ENCODE results near the gene PRMT5.
"Not testable (repeated sequence)": the region's sequence is repeated elsewhere in the genome, so short reads cannot be mapped to it uniquely, and the experiment has no call there.

The PRMT5 gene

GRCh38 chr14:22962061-22962676 is 33.0 kb upstream of the PRMT5 start:
- H3K23ac ChIP-seq (ENCODE audit: low read depth, low read length, poor library complexity), result no peak overlapping the region
- H3K27me3 ChIP-seq (ENCODE audit: control insufficient read depth in 3 of 3, insufficient read depth in 3 of 3, low read depth in 1 of 3, low read length in 3 of 3), result no peaks in the 10 kb centered on the region
- no peak overlapping the region for H3K9ac ChIP-seq (ENCODE audit: low read depth, low read length, poor library complexity)
- peaks cover 0 to under 1% of the 10 kb centered on the region in 2 donors for H3K4me1 ChIP-seq (ENCODE audit: control insufficient read depth in 2 of 2, insufficient read depth in 1 of 2, low read depth in 1 of 2, low read length in 2 of 2)
- no peak overlapping the region for H2BK5ac ChIP-seq (ENCODE audit: low read length)
- H2AFZ ChIP-seq (ENCODE audit: low read length), result no peak overlapping the region
- WGBS, 2 donors (ENCODE audit: extremely low coverage in 2 of 2, insufficient read length in 2 of 2, insufficient replicate concordance in 1 of 2), result no CpG with 5 or more reads among the region's 6 CpGs
- no peak overlapping the region for H2AK5ac ChIP-seq (ENCODE audit: low read depth, low read length)
- no peaks in the 10 kb centered on the region for H3K79me1 ChIP-seq (ENCODE audit: low read depth, low read length)
- no peak overlapping the region for H3K18ac ChIP-seq (ENCODE audit: low read length)
- H3K4ac ChIP-seq (ENCODE audit: low read length), result no peak overlapping the region
- H4K91ac ChIP-seq (ENCODE audit: low read depth, low read length, poor library complexity), result no peak overlapping the region
- no peak overlapping the region for H3K4me3 ChIP-seq (ENCODE audit: low read length in 2 of 2)
- H2BK12ac ChIP-seq (ENCODE audit: low read length), result no peak overlapping the region
- no peaks in the 10 kb centered on the region for H3K36me3 ChIP-seq (replicated peaks in 1 of 2; ENCODE audit: control insufficient read depth in 2 of 2, insufficient read depth in 2 of 2, low read length in 2 of 2)
- no peak for DNase-seq (ENCODE audit: low spot score)
- no peak overlapping the region for H3K14ac ChIP-seq (ENCODE audit: low read length)
- H3K9me3 ChIP-seq (replicated peaks in 1 of 2; ENCODE audit: control insufficient read depth in 2 of 2, insufficient read depth in 1 of 2, low read depth in 1 of 2, low read length in 2 of 2), result no peaks in the 10 kb centered on the region
- no peak overlapping the region for H4K8ac ChIP-seq (ENCODE audit: low read depth, low read length)
- no peak overlapping the region for H3K27ac ChIP-seq (replicated peaks; ENCODE audit: low read length)
- no peak overlapping the region for H2BK120ac ChIP-seq (ENCODE audit: low read depth, low read length)
- H2BK15ac ChIP-seq (ENCODE audit: low read length), result no peak overlapping the region
- H3K4me2 ChIP-seq (ENCODE audit: insufficient read depth, low read length, poor library complexity, severe bottlenecking), result no peak overlapping the region

- Histone ChIP-seq H4K91ac (ENCODE audit: low read depth, low read length, poor library complexity) (no peak overlapping the region), H3K4ac (ENCODE audit: low read length) (no peak overlapping the region), H3K36me3 (replicated peaks in 1 of 2; ENCODE audit: control insufficient read depth in 2 of 2, insufficient read depth in 2 of 2, low read length in 2 of 2) (peaks cover 5 to 37% of the 10 kb centered on the region in 2 donors), H3K9ac (ENCODE audit: low read depth, low read length, poor library complexity) (no peak overlapping the region), H3K79me1 (ENCODE audit: low read depth, low read length) (peaks cover 2% of the 10 kb centered on the region), H3K4me3 (ENCODE audit: low read length in 2 of 2) (peak overlapping the region; percentile 66 to 82), H2AFZ (ENCODE audit: low read length) (peak overlapping the region; percentile 99), H3K18ac (ENCODE audit: low read length) (no peak overlapping the region), H3K4me1 (ENCODE audit: control insufficient read depth in 2 of 2, insufficient read depth in 1 of 2, low read depth in 1 of 2, low read length in 2 of 2) (peaks cover 5 to 6% of the 10 kb centered on the region in 2 donors), H3K4me2 (ENCODE audit: insufficient read depth, low read length, poor library complexity, severe bottlenecking) (peak overlapping the region; percentile 70), H2BK120ac (ENCODE audit: low read depth, low read length) (no peak overlapping the region), H4K8ac (ENCODE audit: low read depth, low read length) (no peak overlapping the region), H2BK15ac (ENCODE audit: low read length) (no peak overlapping the region), H2BK12ac (ENCODE audit: low read length) (no peak overlapping the region), H3K27me3 (ENCODE audit: control insufficient read depth in 3 of 3, insufficient read depth in 3 of 3, low read depth in 1 of 3, low read length in 3 of 3) (no peaks in the 10 kb centered on the region), H2AK5ac (ENCODE audit: low read depth, low read length) (no peak overlapping the region), H3K23ac (ENCODE audit: low read depth, low read length, poor library complexity) (no peak overlapping the region), H3K14ac (ENCODE audit: low read length) (no peak overlapping the region), H2BK5ac (ENCODE audit: low read length) (no peak overlapping the region), H3K9me3 (replicated peaks in 1 of 2; ENCODE audit: control insufficient read depth in 2 of 2, insufficient read depth in 1 of 2, low read depth in 1 of 2, low read length in 2 of 2) (no peaks in the 10 kb centered on the region), H3K27ac (replicated peaks; ENCODE audit: low read length) (peak overlapping the region; percentile 92)
- WGBS, 2 donors (ENCODE audit: extremely low coverage in 2 of 2, insufficient read length in 2 of 2, insufficient replicate concordance in 1 of 2), result no CpG with 5 or more reads among the region's 19 CpGs
- DNase-seq (ENCODE audit: low spot score), result no peak
Measured at GRCh38 chr14:22955702-22956569, 26.8 kb upstream of the PRMT5 start.

- no peak overlapping the region for H3K4me2 ChIP-seq (ENCODE audit: insufficient read depth, low read length, poor library complexity, severe bottlenecking)
- H3K9ac ChIP-seq (ENCODE audit: low read depth, low read length, poor library complexity), result no peak overlapping the region
- WGBS, 2 donors (ENCODE audit: extremely low coverage in 2 of 2, insufficient read length in 2 of 2, insufficient replicate concordance in 1 of 2), result no CpG with 5 or more reads among the region's 1 CpG
- no peaks in the 10 kb centered on the region for H3K9me3 ChIP-seq (replicated peaks in 1 of 2; ENCODE audit: control insufficient read depth in 2 of 2, insufficient read depth in 1 of 2, low read depth in 1 of 2, low read length in 2 of 2)
- no peak for DNase-seq (ENCODE audit: low spot score)
- H3K14ac ChIP-seq (ENCODE audit: low read length), result no peak overlapping the region
- no peaks in the 10 kb centered on the region for H3K27me3 ChIP-seq (ENCODE audit: control insufficient read depth in 3 of 3, insufficient read depth in 3 of 3, low read depth in 1 of 3, low read length in 3 of 3)
- H3K18ac ChIP-seq (ENCODE audit: low read length), result no peak overlapping the region
- no peak overlapping the region for H2AK5ac ChIP-seq (ENCODE audit: low read depth, low read length)
- no peak overlapping the region for H4K8ac ChIP-seq (ENCODE audit: low read depth, low read length)
- no peak overlapping the region for H4K91ac ChIP-seq (ENCODE audit: low read depth, low read length, poor library complexity)
- H3K79me1 ChIP-seq (ENCODE audit: low read depth, low read length), result peaks cover 2% of the 10 kb centered on the region
- H2BK120ac ChIP-seq (ENCODE audit: low read depth, low read length), result no peak overlapping the region
- no peak overlapping the region for H3K4ac ChIP-seq (ENCODE audit: low read length)
- peaks cover 13 to 67% of the 10 kb centered on the region in 2 donors for H3K36me3 ChIP-seq (replicated peaks in 1 of 2; ENCODE audit: control insufficient read depth in 2 of 2, insufficient read depth in 2 of 2, low read length in 2 of 2)
- no peak overlapping the region for H2AFZ ChIP-seq (ENCODE audit: low read length)
- no peak overlapping the region for H2BK12ac ChIP-seq (ENCODE audit: low read length)
- no peak overlapping the region for H3K23ac ChIP-seq (ENCODE audit: low read depth, low read length, poor library complexity)
- H3K27ac ChIP-seq (replicated peaks; ENCODE audit: low read length), result no peak overlapping the region
- no peak overlapping the region for H2BK15ac ChIP-seq (ENCODE audit: low read length)
- H3K4me1 ChIP-seq (ENCODE audit: control insufficient read depth in 2 of 2, insufficient read depth in 1 of 2, low read depth in 1 of 2, low read length in 2 of 2), result peaks cover 5 to 6% of the 10 kb centered on the region in 2 donors
- no peak overlapping the region for H3K4me3 ChIP-seq (ENCODE audit: low read length in 2 of 2)
- H2BK5ac ChIP-seq (ENCODE audit: low read length), result no peak overlapping the region
Measured at GRCh38 chr14:22952418-22952817, 23.2 kb upstream of the PRMT5 start.

GRCh38 chr14:22951795-22952194 is 22.6 kb upstream of the PRMT5 start:
- not testable (repeated sequence) for H2BK120ac ChIP-seq (ENCODE audit: low read depth, low read length); H2AFZ ChIP-seq (ENCODE audit: low read length); H3K4me2 ChIP-seq (ENCODE audit: insufficient read depth, low read length, poor library complexity, severe bottlenecking); H3K14ac ChIP-seq (ENCODE audit: low read length); H3K79me1 ChIP-seq (ENCODE audit: low read depth, low read length); H2BK12ac ChIP-seq (ENCODE audit: low read length); H2AK5ac ChIP-seq (ENCODE audit: low read depth, low read length); H3K27ac ChIP-seq (replicated peaks; ENCODE audit: low read length); DNase-seq (ENCODE audit: low spot score); H3K18ac ChIP-seq (ENCODE audit: low read length); H2BK5ac ChIP-seq (ENCODE audit: low read length); H3K23ac ChIP-seq (ENCODE audit: low read depth, low read length, poor library complexity); H3K9me3 ChIP-seq (replicated peaks in 1 of 2; ENCODE audit: control insufficient read depth in 2 of 2, insufficient read depth in 1 of 2, low read depth in 1 of 2, low read length in 2 of 2); H4K91ac ChIP-seq (ENCODE audit: low read depth, low read length, poor library complexity); H3K4ac ChIP-seq (ENCODE audit: low read length); H3K4me1 ChIP-seq (ENCODE audit: control insufficient read depth in 2 of 2, insufficient read depth in 1 of 2, low read depth in 1 of 2, low read length in 2 of 2); H3K4me3 ChIP-seq (ENCODE audit: low read length in 2 of 2); H3K9ac ChIP-seq (ENCODE audit: low read depth, low read length, poor library complexity); H3K27me3 ChIP-seq (ENCODE audit: control insufficient read depth in 3 of 3, insufficient read depth in 3 of 3, low read depth in 1 of 3, low read length in 3 of 3); H4K8ac ChIP-seq (ENCODE audit: low read depth, low read length); H2BK15ac ChIP-seq (ENCODE audit: low read length)
- no CpG with 5 or more reads among the region's 8 CpGs for WGBS, 2 donors (ENCODE audit: extremely low coverage in 2 of 2, insufficient read length in 2 of 2, insufficient replicate concordance in 1 of 2)
- H3K36me3 ChIP-seq (replicated peaks in 1 of 2; ENCODE audit: control insufficient read depth in 2 of 2, insufficient read depth in 2 of 2, low read length in 2 of 2), result peaks cover 17 to 73% of the 10 kb centered on the region in 2 donors

Measured in neuronal stem cell (in vitro differentiated cells).